Dermis blood vessel endothelial cell (primary cell): ENCODE data around the gene ADGRV1. TPM values are rescaled to one million over a fixed set of nuclear protein-coding genes. Genes with fewer than 3 reads are reported as not detected.

Source experiments
- DNase-seq: peaks from one replicate; pipeline ENCODE4 v3.0.0; 2010
- total RNA-seq: library from RNA; depleted of rRNA; stranded (reverse); fragments of >200 nt; gene quantifications from 2 replicates; pipeline ENCODE4 v1.2.3, GENCODE V29; 2014

The ADGRV1 gene, protein sequence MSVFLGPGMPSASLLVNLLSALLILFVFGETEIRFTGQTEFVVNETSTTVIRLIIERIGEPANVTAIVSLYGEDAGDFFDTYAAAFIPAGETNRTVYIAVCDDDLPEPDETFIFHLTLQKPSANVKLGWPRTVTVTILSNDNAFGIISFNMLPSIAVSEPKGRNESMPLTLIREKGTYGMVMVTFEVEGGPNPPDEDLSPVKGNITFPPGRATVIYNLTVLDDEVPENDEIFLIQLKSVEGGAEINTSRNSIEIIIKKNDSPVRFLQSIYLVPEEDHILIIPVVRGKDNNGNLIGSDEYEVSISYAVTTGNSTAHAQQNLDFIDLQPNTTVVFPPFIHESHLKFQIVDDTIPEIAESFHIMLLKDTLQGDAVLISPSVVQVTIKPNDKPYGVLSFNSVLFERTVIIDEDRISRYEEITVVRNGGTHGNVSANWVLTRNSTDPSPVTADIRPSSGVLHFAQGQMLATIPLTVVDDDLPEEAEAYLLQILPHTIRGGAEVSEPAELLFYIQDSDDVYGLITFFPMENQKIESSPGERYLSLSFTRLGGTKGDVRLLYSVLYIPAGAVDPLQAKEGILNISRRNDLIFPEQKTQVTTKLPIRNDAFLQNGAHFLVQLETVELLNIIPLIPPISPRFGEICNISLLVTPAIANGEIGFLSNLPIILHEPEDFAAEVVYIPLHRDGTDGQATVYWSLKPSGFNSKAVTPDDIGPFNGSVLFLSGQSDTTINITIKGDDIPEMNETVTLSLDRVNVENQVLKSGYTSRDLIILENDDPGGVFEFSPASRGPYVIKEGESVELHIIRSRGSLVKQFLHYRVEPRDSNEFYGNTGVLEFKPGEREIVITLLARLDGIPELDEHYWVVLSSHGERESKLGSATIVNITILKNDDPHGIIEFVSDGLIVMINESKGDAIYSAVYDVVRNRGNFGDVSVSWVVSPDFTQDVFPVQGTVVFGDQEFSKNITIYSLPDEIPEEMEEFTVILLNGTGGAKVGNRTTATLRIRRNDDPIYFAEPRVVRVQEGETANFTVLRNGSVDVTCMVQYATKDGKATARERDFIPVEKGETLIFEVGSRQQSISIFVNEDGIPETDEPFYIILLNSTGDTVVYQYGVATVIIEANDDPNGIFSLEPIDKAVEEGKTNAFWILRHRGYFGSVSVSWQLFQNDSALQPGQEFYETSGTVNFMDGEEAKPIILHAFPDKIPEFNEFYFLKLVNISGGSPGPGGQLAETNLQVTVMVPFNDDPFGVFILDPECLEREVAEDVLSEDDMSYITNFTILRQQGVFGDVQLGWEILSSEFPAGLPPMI (N-terminal part only)
- under 0.01 and 0.14 TPM in 2 replicates for total RNA-seq

DNA sequence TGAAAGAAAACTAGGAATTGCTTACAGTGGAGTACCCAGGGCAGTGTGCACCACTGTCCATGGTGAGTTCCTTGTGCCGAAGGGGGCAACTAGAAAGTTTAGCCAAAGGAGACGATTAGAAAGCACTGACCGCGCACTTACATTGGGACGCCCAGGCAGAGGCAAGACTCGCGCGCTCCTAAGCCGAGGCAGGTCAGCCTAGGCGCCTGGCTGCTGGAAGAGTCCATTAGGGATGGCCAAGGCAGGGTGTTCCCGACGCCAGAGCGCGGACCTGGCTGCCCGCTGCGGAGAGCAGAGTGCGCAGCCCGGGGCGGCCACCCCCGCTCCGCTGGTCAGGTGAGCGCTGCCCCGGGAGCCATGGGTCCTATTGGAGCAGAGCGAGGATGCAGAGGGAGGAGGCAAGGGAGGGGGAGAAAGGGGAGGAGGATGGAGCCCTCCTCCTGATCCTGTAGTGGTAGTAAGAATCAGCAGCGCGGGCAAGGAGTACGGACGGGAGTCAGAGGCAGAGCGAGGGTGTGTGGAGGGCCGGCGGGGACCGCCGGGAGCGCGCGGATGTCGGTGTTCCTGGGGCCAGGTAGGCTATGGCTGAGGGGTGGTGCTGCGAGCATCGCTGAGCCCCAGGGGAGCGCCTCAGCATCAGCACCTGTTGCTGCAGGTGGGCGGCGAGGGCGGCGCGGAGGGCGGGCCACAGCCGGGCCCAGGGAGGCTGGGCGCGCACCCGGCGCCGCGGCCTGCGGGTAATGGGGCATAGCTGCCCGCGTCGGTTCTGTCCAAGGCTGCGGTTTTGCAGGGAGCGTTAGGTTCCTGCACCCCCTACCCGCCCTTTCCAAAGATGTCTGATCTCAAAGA, at the start of gene ADGRV1:
ADGRV1 (plus strand) TSS at position 454 of the 849 bp plus-strand sequence; CDS start at position 553, 99 bp downstream.
- peak; percentile 45 for DNase-seq

DNA sequence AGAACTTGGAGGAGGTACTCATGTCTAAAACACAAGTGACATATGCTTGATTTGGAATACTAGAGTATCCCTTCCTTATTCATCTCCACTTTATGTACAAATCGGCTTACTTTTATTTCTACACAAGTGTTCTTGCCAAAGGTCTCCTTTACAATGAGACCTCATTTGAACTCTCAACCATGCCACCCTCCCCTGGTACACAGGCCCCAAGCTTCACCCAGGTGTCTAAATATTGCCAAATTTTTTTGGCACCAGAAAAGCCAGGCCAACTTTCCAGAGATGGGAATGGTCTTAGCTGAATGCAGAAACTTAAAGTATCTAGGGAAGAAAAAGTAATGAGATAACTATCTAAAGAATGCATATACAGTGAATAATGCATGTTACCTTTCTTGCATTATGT, 48.2 kb upstream of the ADGRV1 start:
- DNase-seq, result no peak

DNA sequence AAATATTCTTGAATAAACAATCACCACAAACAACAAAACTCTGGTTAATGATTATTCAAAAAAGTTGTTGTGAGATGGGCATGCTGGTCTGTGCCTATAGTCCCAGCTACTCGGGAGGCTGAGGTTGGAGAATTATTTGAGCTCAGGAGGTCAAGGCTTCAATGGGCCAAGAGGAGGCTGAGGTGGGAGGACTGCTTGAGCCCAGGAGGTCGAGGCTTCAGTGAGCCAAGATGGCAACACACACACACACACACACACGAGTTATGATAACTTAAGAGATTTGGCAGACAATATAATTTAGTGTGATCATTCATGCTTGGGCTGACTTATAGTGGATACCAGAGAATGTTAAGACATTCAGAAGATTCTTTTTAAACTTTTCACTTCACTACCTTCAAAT, 44.1 kb upstream of the ADGRV1 start:
- no peak for DNase-seq

DNA sequence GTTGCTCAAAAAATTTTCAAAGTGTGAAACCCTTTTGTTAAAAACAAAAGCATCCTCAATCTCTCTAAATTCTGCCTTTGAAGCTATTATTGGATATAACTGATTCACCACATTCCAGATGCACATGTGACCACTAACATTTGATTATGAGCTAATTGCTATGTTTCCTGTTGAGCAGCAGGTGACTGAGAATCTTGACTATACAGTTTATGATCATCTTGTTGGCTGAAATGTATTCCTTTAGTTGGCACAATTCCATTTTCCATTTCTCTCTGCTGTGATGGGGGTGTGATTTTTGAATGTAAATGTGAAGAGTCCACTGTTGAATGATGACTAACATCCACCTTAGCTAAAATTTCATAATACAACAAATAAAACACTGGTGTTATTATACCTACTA, 39.9 kb upstream of the ADGRV1 start:
- peak; percentile 88 for DNase-seq

DNA sequence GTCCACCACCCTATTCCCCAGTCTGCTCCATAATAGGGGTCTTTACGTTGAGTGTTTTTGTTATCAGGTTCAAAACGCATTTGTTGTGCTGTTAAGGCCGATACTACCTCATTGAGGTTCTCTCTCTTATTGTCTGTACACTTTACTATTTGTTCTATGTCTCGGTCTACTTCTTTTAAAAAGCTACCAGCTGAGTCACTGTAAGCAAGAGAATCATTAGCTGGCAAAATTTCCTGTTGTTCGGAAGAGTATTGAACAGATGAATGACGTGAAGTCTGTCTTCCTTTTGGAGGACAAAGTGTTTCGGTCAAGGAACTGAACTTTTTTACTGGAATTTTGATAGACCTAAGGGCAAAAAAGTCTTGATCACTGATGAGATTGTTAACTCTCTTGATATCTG, 39.5 kb upstream of the ADGRV1 start:
- DNase-seq, result peak; percentile 80

DNA sequence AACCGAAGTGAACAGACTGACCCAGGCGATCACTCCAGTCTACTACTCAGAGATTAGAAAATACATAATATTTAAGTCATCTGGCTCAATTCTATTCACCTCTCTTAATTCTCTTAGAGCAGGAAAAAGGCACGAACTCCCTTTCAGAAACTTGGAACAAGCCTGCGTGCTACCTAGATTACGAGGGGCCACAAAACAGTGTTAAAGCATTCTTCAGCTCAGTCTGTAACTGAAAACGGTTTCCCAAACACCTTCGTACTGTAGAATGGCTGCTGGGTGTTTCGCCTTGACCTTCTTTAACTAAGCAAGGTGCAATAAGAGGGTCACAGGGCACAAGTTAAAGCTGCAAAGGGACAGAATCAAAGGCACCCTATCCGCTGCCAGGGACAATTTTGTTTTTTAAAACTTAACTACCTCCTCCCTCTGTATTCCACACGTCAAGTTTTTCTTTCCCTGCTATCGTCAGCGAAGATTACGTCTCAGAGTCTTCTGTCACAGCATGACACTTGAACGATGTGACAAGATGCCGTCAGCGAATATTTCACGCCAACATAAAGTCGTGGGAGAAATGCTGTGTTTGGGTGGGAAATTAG, 29.9 kb upstream of the ADGRV1 start:
- peak; percentile 42 for DNase-seq

DNA sequence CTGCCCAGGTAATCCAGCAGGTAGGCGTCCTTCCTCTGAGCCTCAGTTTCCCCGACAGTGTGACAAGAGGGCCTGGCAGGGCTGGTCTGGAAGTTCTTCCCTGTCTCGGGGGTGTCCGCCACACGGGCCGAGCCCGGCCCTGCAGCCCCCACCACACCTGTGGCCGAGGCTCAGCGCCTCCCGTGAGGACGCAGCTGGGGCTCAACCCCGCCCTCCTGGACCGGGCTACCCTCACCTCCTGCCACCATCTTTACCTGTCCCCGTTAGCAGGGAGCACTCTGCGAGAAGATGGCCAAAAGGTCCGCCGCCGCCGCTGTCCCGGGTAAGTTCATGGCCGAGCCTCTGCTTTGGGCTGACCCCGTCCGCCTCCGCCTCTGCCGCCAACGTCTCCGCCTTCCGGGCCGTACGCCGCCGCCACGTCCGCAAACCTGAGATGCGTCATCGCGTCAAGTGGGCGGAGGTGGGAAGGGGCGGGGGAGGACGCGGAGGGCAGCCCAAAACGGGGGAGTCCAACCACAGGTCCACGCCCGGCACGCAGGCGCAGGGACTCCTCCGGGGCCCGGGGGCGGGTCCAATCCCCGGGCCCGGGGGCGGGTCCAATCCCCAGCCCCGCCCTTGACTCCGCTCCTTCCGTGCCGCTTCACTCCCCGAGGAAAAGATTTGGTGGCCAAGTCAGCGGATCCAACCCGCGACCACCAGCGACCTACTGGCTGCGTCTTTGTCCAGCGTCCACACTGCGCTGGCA, 29.2 kb upstream of the ADGRV1 start, which contains the start of gene LYSMD3:
LYSMD3 (minus strand) TSS at position 391 of the 745 bp plus-strand sequence. CDS start 4,295 bp downstream, outside the sequence.
- DNase-seq, result peak; percentile 99

DNA sequence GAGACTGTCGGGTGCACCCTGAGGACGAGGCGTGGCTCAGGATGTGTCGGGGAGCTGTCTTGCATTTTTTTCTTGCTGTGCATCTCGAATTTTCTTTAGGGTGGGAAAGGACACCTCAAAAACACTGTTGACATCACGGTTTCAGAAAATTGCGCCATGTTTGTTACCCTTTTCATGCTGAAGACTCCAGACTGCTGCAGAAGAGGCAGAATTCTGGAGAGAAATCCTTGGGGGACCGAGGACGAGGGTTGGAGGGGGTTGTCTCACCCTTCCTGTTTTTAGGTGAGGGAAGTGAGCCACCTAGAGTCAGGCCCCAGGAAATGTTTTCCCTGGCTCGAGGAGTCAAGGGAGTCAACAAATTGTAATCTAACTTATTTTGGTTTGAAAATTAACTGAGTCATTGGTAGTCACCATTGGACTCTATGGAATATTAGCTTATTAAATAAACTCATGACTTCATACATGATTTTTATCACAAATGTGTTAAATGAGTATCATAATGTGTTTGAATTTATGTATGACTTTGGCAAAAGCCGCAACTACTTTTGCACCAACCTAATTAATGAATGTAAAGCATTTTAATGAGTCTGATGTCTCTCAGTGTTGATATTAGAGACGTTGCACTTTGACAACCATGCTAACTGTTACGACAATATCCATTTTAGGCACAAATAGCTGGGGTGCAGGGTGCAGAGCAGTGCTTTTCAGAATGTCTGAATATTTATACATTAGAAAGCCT, 28.5 kb upstream of the ADGRV1 start:
- DNase-seq, result peak; percentile 84

DNA sequence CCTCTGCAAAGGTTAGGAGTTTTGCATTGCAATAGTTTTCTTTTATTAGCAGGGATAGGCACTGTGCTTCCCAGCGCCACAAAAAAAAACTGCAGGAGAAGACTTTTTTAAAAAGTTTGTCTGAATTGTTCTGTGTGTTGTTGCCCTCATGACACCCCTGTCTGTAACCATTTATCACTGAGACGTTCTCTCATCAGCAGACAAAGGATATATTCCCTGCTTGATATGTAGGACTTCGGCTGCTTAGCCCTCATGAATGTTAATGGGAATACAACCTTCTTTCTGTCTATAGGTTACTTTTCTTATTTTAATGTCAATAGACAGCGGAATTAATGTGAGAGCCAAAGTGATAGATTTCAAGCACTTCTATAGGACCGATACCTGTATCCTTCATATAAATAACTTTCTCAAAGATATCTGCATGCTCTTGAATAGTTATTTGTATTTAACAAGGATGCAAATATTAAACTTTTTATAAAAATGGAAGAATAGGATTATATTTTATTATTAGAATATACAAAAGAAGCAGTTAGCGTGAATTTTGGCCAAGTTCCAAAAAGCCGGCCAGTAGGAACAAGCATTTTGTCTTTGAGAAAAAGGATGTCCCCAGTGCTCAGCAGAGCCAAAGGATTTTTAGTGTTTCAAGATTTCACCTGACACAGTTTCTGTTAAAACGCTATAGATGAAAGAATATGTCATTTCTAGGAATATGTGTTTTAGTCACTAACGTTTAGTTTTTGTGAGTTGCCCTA, 27.7 kb upstream of the ADGRV1 start:
- no peak for DNase-seq

DNA sequence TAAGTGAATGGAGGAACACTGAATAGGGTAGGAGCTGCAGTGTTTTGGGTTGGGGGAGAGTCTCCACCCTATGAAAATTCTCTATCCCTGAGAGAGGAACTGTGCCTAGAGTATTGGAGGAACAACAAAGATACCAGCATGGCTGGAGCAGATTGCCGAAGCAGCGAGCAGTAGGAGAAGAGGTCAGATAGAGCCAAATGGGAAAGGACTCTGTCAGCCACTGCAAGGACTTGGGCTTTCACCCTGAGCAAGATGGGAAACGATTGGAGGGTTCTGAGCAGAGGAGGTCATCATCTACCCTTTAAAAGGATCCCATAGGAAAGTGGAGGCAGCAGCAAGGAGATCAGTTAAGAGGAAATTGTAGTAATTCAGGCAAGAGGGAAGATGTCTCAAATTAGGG, 24.8 kb upstream of the ADGRV1 start:
- no peak for DNase-seq

DNA sequence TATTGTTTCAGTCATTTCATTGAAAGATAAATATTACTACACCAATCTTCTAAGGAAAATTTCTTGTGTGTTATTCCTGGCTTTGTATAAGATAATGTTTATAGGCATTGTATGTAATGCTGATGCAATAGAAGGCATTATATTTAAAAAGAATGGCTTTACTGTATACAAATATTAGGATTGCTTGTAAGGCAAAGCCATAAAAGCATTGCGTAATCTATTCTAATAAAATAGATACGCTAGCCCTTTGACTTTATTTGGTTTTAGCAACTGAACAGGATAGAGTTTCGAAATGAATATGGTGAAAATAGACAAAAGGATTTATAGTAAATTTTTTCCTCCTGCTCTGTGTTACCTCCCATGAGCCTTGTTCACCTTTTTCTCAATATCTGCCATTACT, 23.7 kb upstream of the ADGRV1 start:
- DNase-seq, result no peak

DNA sequence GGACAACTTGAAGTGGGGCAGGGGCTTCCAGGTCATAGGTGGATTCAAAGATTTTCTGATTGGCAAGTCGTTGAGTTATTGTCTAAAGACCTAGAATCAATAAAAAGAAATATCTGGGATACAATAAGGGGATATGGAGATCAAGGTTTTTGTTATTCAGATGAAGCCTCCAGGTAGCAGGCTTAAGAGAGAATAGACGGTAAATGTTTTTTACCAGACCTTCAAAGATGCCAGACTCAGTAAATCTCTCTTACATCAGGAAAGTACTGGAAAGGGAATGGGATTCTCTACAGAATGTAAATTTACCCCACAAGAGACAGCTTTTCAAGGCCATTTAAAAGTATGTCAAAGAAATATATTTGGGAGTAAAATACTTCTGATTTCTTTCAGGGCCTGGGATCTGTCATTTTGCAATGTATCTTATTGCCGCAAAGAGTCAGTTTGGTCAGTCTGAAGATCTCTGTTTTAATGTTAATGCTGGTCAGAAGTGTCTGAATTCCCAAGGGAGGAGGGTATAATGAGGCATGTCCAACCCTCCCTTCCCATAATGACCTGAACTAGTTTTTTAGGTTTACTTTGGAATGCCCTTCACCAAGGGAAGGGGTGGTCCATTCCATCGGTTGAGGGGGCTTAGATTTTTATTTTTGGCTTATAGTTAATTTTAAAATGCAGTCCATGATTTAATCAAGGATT, 15.6 kb upstream of the ADGRV1 start:
- DNase-seq, result no peak

DNA sequence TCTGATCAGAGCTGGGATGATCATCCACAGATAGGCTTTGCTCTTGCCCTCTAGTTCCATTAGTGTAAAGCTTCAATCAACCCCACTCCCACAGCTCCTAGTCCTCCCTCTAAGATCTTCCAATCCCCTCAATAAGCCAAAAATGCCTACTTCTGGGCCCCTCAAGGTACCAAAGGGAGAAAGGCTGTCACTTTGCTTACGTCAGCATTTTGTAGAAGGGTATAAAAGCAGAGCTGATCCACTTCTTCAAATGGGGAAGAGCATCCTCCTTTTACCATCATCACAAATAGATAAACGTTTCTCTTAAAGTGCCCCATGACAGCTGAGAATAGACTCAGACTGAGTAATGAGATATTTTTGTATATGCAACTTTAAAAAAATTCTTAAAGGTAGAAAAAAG, 13.1 kb upstream of the ADGRV1 start:
- no peak for DNase-seq

DNA sequence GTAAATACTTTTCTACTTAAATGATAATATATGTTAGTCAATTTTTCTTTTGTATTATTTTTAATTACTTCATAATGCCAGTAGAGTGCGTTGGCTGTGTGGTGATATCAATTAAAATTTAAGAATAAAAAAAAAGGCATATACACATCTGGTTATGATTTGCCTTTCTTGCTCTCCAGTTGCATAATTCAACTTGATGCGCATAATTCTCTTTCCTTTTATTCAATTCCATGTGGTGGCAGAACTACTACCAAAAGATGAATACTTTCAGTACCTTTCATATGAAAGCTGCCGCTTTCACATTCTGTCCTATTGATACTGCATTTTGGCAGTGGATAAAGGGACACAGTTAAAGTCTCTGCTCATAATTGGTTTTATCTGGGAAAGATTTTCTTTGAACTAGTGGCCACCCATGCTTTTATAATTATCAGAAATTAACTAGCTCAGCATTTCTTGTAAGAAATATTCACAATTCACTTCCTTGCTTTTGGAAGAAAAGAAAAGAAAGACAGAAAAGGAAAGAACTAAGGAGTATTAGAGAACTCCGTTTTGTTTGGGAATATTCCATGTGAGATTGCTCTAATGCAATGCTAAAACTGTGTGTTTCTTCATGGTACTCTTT, 12.3 kb upstream of the ADGRV1 start:
- no peak for DNase-seq

DNA sequence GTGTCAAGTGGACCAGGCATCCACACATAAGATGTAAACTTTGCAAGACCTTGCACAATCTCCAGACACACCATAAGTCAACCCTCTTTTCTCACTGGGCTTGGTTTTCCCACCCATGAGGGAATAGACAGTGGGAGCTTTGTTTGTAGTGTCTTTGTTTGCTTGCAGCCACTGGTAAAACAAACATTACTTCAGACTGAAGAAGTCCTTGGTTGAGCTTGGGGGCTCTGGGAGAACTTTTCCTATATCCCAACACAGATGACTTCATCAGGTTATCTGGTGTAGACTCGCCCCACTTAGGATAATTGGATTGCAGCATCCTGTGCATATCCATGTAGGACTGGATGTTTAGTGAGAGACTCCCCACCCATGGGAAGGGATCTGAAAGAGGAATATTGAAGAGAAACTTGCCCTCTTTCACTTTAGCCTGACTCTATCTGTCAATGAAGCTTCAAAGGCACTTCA, 11.5 kb upstream of the ADGRV1 start:
- no peak for DNase-seq

DNA sequence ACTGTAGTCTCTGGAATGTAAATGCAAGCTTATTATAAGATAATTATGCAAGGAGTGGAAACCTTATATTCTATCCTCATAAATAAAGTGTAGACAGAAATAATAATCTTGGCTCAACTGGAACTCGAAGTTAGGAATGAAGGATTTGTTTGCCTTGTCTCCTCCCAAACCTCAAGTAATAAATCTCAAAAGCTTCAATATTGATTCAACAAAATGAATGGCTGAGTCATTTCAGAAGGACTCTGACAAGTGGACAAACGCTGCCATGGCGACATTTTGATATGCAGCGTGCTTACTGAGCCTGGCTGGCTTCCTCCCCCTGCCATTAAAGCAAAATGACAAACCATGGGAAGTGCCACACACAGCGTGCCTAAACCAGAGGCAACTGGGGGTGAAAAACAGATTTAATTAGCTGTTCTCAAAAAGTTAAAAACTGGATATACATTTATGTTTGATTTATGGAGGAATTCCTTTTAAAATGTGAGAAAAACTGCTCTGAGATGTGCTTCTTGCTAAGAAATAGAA, 10.5 kb upstream of the ADGRV1 start:
- DNase-seq, result no peak

DNA sequence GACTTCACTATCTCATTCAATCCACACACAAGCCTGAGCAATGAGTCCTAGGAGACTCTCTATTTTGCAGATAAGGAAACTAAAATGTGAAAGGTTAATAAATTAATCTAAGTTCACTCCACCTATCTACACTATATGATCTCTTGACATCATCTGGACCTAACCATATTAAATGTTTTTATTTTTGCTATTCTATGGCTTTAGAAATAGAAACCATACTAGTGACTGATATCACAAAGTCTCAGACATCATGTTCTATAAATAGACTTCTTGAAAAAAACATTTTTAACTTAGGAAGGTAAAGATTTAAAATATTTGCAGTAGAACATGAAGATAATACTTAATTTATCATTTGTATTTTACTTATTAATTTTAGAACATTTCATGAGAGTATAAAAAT, 9.4 kb upstream of the ADGRV1 start:
- no peak for DNase-seq
